ENCODE measurements around the gene WHAMM.

Gene WHAMM

DNA sequence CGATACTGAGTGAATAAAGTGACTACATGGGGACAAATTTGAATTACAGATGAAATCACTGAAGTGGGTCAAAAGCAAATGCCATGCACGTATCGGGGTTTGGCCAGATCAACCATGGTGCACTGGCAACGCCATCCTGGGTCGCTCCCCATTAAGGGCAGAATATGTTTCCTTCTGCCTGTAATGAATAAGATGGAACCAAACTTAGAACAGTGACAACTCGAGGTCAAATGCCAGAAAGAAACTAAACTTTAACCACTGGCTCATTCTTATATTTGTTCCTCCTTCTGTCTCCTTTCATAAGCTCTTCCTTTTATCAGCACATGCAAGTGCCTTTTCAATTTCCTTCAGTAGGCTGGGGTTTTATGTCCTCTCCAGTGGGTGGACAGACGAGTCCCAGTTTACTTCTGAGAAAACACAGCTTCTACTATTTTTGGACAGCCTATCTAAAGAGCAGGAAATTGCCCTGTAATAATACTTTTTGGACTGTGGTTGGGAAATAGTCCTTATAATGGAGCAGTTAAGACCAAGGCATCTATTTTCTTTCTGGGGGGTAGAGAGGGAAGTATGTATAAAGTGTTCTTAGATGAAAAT is 61.4 kb downstream of the WHAMM start:
- Histone ChIP-seq H3K36me3 (ENCODE audit: insufficient read depth, low read length) (no peaks in the 10 kb centered on the region), H4K20me1 (ENCODE audit: insufficient read depth, low read length) (no peaks in the 10 kb centered on the region), H3K9me3 (ENCODE audit: insufficient read depth, low read length, severe bottlenecking) (no peaks in the 10 kb centered on the region), H3K27me3 (ENCODE audit: insufficient read depth, low read length, poor library complexity) (no peaks in the 10 kb centered on the region), H3K9ac (ENCODE audit: low read depth, low read length) (no peak overlapping the region), H3K4me2 (ENCODE audit: insufficient read depth, low read length) (no peak overlapping the region), H2AFZ (ENCODE audit: low read depth, low read length) (no peak overlapping the region), H3K4me1 (ENCODE audit: insufficient read depth, low read length) (no peaks in the 10 kb centered on the region), H3K79me2 (ENCODE audit: insufficient read depth, low read length) (no peaks in the 10 kb centered on the region), H3K27ac (ENCODE audit: low read length) (no peak overlapping the region), H3K4me3 (ENCODE audit: low read depth in 1 of 2, low read length in 2 of 2) (no peak overlapping the region)
- ATAC-seq (ENCODE audit: insufficient read depth, low read depth) (no peak), DNase-seq (no peak)
- no peak for TF ChIP-seq EZH2 (IDR thresholded peaks at IDR 0.05; ENCODE audit: borderline replicate concordance, low read depth, low read length, severe bottlenecking)
- TF ChIP-seq, protein P1, sequence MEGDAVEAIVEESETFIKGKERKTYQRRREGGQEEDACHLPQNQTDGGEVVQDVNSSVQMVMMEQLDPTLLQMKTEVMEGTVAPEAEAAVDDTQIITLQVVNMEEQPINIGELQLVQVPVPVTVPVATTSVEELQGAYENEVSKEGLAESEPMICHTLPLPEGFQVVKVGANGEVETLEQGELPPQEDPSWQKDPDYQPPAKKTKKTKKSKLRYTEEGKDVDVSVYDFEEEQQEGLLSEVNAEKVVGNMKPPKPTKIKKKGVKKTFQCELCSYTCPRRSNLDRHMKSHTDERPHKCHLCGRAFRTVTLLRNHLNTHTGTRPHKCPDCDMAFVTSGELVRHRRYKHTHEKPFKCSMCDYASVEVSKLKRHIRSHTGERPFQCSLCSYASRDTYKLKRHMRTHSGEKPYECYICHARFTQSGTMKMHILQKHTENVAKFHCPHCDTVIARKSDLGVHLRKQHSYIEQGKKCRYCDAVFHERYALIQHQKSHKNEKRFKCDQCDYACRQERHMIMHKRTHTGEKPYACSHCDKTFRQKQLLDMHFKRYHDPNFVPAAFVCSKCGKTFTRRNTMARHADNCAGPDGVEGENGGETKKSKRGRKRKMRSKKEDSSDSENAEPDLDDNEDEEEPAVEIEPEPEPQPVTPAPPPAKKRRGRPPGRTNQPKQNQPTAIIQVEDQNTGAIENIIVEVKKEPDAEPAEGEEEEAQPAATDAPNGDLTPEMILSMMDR (IDR thresholded peaks at IDR 0.05; ENCODE audit: borderline replicate concordance, extremely low read depth, low read length, poor library complexity, severe bottlenecking) = no peak

DNA sequence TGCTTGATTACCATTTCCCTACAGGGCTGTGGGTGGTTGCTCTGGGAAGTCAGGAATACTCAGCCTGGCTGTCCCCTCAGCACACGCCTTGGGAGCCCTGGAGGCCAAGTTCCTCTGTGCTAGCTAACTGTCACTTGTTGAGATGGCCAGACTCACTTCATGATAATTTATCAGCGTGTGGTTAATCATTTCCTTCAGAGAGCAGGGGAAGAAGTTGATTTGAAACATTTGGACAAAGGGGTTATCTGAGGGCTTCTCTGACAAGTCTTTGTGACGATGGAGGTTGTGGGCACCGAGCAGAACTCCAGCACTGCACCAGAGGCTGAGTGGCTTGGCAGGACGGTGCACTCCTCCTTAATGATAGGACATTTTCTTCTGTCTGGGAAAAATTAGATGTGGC is 61.9 kb downstream of the WHAMM start:
- ATAC-seq (ENCODE audit: insufficient read depth, low read depth) (no peak), DNase-seq (no peak)
- no peaks in the 10 kb centered on the region for H3K9me3 ChIP-seq (ENCODE audit: insufficient read depth, low read length, severe bottlenecking)
- H2AFZ ChIP-seq (ENCODE audit: low read depth, low read length) = no peak overlapping the region
- no peaks in the 10 kb centered on the region for H3K4me1 ChIP-seq (ENCODE audit: insufficient read depth, low read length)
- no peak overlapping the region for H3K4me2 ChIP-seq (ENCODE audit: insufficient read depth, low read length)
- TF ChIP-seq, protein P1 (IDR thresholded peaks at IDR 0.05; ENCODE audit: borderline replicate concordance, extremely low read depth, low read length, poor library complexity, severe bottlenecking) = no peak
- no peak overlapping the region for H3K9ac ChIP-seq (ENCODE audit: low read depth, low read length)
- no peaks in the 10 kb centered on the region for H4K20me1 ChIP-seq (ENCODE audit: insufficient read depth, low read length)
- H3K27ac ChIP-seq (ENCODE audit: low read length) = no peak overlapping the region
- no peaks in the 10 kb centered on the region for H3K36me3 ChIP-seq (ENCODE audit: insufficient read depth, low read length)
- H3K27me3 ChIP-seq (ENCODE audit: insufficient read depth, low read length, poor library complexity) = no peaks in the 10 kb centered on the region
- H3K79me2 ChIP-seq (ENCODE audit: insufficient read depth, low read length) = no peaks in the 10 kb centered on the region
- no peak overlapping the region for H3K4me3 ChIP-seq (ENCODE audit: low read depth in 1 of 2, low read length in 2 of 2)

DNA sequence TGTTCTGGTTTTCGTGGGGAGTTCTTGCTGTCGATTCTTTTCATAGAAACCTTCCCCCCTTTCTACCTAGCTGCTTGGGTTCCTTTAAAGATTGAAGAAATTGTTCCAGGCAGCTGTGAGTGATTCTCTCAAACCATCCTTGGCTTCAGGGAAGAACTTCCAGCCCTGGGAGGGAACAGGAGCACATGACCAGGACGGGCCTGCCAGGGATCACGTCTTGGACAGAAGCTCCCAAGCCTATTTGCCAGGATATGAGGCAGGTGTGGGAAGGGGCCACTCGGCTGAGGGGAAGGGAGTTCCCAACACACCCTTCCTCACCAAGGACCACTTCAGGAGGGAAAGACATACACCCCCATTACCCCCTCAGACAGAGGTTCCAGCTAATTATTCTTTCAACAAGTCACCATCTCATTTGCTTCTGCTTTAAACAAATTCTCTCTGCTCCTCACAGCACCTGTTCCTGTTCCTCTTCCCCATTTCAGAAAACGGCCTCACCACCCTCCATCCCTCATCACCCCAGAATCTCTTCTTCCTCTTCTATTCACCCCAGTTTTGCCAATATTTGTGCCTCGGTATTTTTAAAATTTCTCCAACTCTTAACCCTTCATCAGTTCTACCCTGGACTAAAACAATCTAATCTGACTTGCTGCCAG is 62.5 kb downstream of the WHAMM start:
- Histone ChIP-seq H3K79me2 (ENCODE audit: insufficient read depth, low read length) (no peaks in the 10 kb centered on the region), H4K20me1 (ENCODE audit: insufficient read depth, low read length) (no peaks in the 10 kb centered on the region), H3K27me3 (ENCODE audit: insufficient read depth, low read length, poor library complexity) (no peaks in the 10 kb centered on the region), H3K4me3 (ENCODE audit: low read depth in 1 of 2, low read length in 2 of 2) (no peak overlapping the region), H3K27ac (ENCODE audit: low read length) (no peak overlapping the region), H3K9ac (ENCODE audit: low read depth, low read length) (no peak overlapping the region), H2AFZ (ENCODE audit: low read depth, low read length) (no peak overlapping the region), H3K36me3 (ENCODE audit: insufficient read depth, low read length) (no peaks in the 10 kb centered on the region), H3K9me3 (ENCODE audit: insufficient read depth, low read length, severe bottlenecking) (no peaks in the 10 kb centered on the region), H3K4me2 (ENCODE audit: insufficient read depth, low read length) (no peak overlapping the region), H3K4me1 (ENCODE audit: insufficient read depth, low read length) (no peaks in the 10 kb centered on the region)
- ATAC-seq (ENCODE audit: insufficient read depth, low read depth) (no peak), DNase-seq (no peak)
- TF ChIP-seq, protein P1 (IDR thresholded peaks at IDR 0.05; ENCODE audit: borderline replicate concordance, extremely low read depth, low read length, poor library complexity, severe bottlenecking) = no peak
